ENCODE data around the gene TRERF1.

The TRERF1 gene

GRCh38 chr6:42341771-42342553, 109.8 kb downstream of the TRERF1 start:
- no peak overlapping the region for H3K9ac ChIP-seq (ENCODE audit: insufficient read length)
- no peak overlapping the region for H3K4me3 ChIP-seq
- H3K27ac ChIP-seq = no peak overlapping the region
- H3K36me3 ChIP-seq (ENCODE audit: insufficient read depth, low read length) = no peaks in the 10 kb centered on the region
- TF ChIP-seq EZH2 (IDR thresholded peaks at IDR 0.05) (no peak), FOXP2 (optimal IDR thresholded peaks at IDR 0.05; ENCODE audit: control extremely low read depth, extremely low read length, insufficient read depth) (no peak), POLR2AphosphoS5 (IDR thresholded peaks at IDR 0.05; ENCODE audit: borderline replicate concordance, low read depth, low read length) (no peak)
- DNase-seq (ENCODE audit: low read depth, low spot score) = no peak
- H3K9me3 ChIP-seq (ENCODE audit: low read depth, low read length) = no peaks in the 10 kb centered on the region

GRCh38 chr6:42341221-42341620, 110.5 kb downstream of the TRERF1 start:
- Histone ChIP-seq H3K4me3 (no peak overlapping the region), H3K9me3 (ENCODE audit: low read depth, low read length) (no peaks in the 10 kb centered on the region)

GRCh38 chr6:42340511-42340910, 111.2 kb downstream of the TRERF1 start:
- DNase-seq (ENCODE audit: low read depth, low spot score) = no peak
- no peaks in the 10 kb centered on the region for H3K9me3 ChIP-seq (ENCODE audit: low read depth, low read length)
- H3K4me3 ChIP-seq = no peak overlapping the region
- no peak overlapping the region for H3K9ac ChIP-seq (ENCODE audit: insufficient read length)
- H3K27ac ChIP-seq = no peak overlapping the region
- TF ChIP-seq EZH2 (IDR thresholded peaks at IDR 0.05) (no peak), FOXP2 (optimal IDR thresholded peaks at IDR 0.05; ENCODE audit: control extremely low read depth, extremely low read length, insufficient read depth) (no peak), POLR2AphosphoS5 (IDR thresholded peaks at IDR 0.05; ENCODE audit: borderline replicate concordance, low read depth, low read length) (no peak)
- H3K36me3 ChIP-seq (ENCODE audit: insufficient read depth, low read length) = no peaks in the 10 kb centered on the region

More at GRCh38 chr6:42341221-42341620, 110.5 kb downstream of the TRERF1 start:
- H3K36me3 ChIP-seq (ENCODE audit: insufficient read depth, low read length) = no peaks in the 10 kb centered on the region
- no peak overlapping the region for H3K27ac ChIP-seq
- TF ChIP-seq EZH2 (IDR thresholded peaks at IDR 0.05) (no peak), POLR2AphosphoS5 (IDR thresholded peaks at IDR 0.05; ENCODE audit: borderline replicate concordance, low read depth, low read length) (no peak), FOXP2 (optimal IDR thresholded peaks at IDR 0.05; ENCODE audit: control extremely low read depth, extremely low read length, insufficient read depth) (no peak)
- no peak overlapping the region for H3K9ac ChIP-seq (ENCODE audit: insufficient read length)
- no peak for DNase-seq (ENCODE audit: low read depth, low spot score)

- TF ChIP-seq POLR2AphosphoS5 (IDR thresholded peaks at IDR 0.05; ENCODE audit: borderline replicate concordance, low read depth, low read length) (no peak), EZH2 (IDR thresholded peaks at IDR 0.05) (no peak)
- DNase-seq (ENCODE audit: low read depth, low spot score) = no peak
- Histone ChIP-seq H3K27ac (no peak overlapping the region), H3K36me3 (ENCODE audit: insufficient read depth, low read length) (no peaks in the 10 kb centered on the region), H3K9me3 (ENCODE audit: low read depth, low read length) (no peaks in the 10 kb centered on the region), H3K4me3 (no peak overlapping the region), H3K9ac (ENCODE audit: insufficient read length) (no peak overlapping the region)
Observed at GRCh38 chr6:42339991-42340401, 111.7 kb downstream of the TRERF1 start.

- no peak for DNase-seq (ENCODE audit: low read depth, low spot score)
- H3K9me3 ChIP-seq (ENCODE audit: low read depth, low read length) = no peaks in the 10 kb centered on the region
- TF ChIP-seq EZH2 (IDR thresholded peaks at IDR 0.05) (no peak), FOXP2 (optimal IDR thresholded peaks at IDR 0.05; ENCODE audit: control extremely low read depth, extremely low read length, insufficient read depth) (no peak), POLR2AphosphoS5 (IDR thresholded peaks at IDR 0.05; ENCODE audit: borderline replicate concordance, low read depth, low read length) (no peak)
- no peak overlapping the region for H3K9ac ChIP-seq (ENCODE audit: insufficient read length)
- no peak overlapping the region for H3K27ac ChIP-seq
- no peak overlapping the region for H3K4me3 ChIP-seq
- H3K36me3 ChIP-seq (ENCODE audit: insufficient read depth, low read length) = no peaks in the 10 kb centered on the region
Observed at GRCh38 chr6:42338744-42339222, 112.9 kb downstream of the TRERF1 start.

- no peak for TF ChIP-seq EZH2 (IDR thresholded peaks at IDR 0.05)
- no peak for TF ChIP-seq FOXP2 (optimal IDR thresholded peaks at IDR 0.05; ENCODE audit: control extremely low read depth, extremely low read length, insufficient read depth)
- no peak for TF ChIP-seq POLR2AphosphoS5 (IDR thresholded peaks at IDR 0.05; ENCODE audit: borderline replicate concordance, low read depth, low read length)
- Histone ChIP-seq H3K36me3 (ENCODE audit: insufficient read depth, low read length) (no peaks in the 10 kb centered on the region), H3K9ac (ENCODE audit: insufficient read length) (no peak overlapping the region), H3K27ac (no peak overlapping the region), H3K9me3 (ENCODE audit: low read depth, low read length) (no peaks in the 10 kb centered on the region), H3K4me3 (no peak overlapping the region)
- no peak for DNase-seq (ENCODE audit: low read depth, low spot score)
Observed at GRCh38 chr6:42337985-42338743, 113.6 kb downstream of the TRERF1 start.

GRCh38 chr6:42336431-42336830, 115.3 kb downstream of the TRERF1 start:
- no peaks in the 10 kb centered on the region for H3K9me3 ChIP-seq (ENCODE audit: low read depth, low read length)
- no peaks in the 10 kb centered on the region for H3K36me3 ChIP-seq (ENCODE audit: insufficient read depth, low read length)
- no peak for DNase-seq (ENCODE audit: low read depth, low spot score)
- H3K27ac ChIP-seq = no peak overlapping the region
- H3K4me3 ChIP-seq = no peak overlapping the region
- TF ChIP-seq FOXP2 (optimal IDR thresholded peaks at IDR 0.05; ENCODE audit: control extremely low read depth, extremely low read length, insufficient read depth) (no peak), POLR2AphosphoS5 (IDR thresholded peaks at IDR 0.05; ENCODE audit: borderline replicate concordance, low read depth, low read length) (no peak), EZH2 (IDR thresholded peaks at IDR 0.05) (no peak)
- H3K9ac ChIP-seq (ENCODE audit: insufficient read length) = no peak overlapping the region

GRCh38 chr6:42335896-42336295, 115.8 kb downstream of the TRERF1 start:
- H3K9ac ChIP-seq (ENCODE audit: insufficient read length) = no peak overlapping the region
- no peaks in the 10 kb centered on the region for H3K9me3 ChIP-seq (ENCODE audit: low read depth, low read length)
- no peaks in the 10 kb centered on the region for H3K36me3 ChIP-seq (ENCODE audit: insufficient read depth, low read length)
- no peak for DNase-seq (ENCODE audit: low read depth, low spot score)
- no peak overlapping the region for H3K4me3 ChIP-seq
- TF ChIP-seq FOXP2 (optimal IDR thresholded peaks at IDR 0.05; ENCODE audit: control extremely low read depth, extremely low read length, insufficient read depth) (no peak), POLR2AphosphoS5 (IDR thresholded peaks at IDR 0.05; ENCODE audit: borderline replicate concordance, low read depth, low read length) (no peak), EZH2 (IDR thresholded peaks at IDR 0.05) (no peak)
- H3K27ac ChIP-seq = no peak overlapping the region

All from SK-N-MC (cell line).